HL-60/S4 treated with retinoic acid at 250 ng/mL for 4 days and 3 days (cell line): ENCODE results near the gene ZNF789.
"Not testable (repeated sequence)": the region's sequence is repeated elsewhere in the genome, so short reads cannot be mapped to it uniquely, and the experiment has no call there.

Experiments
- in situ Hi-C: fragments of 300-500 bp; cut with MboI; formaldehyde crosslinking; loops from 2 replicates; pipeline ENCODE4 v1.7.0; 2022; ENCODE audit warnings: low sequenced_read_pairs

Gene ZNF789

GRCh38 chr7:99501236-99501635 is 28.5 kb downstream of the ZNF789 start:
- in situ Hi-C loops: not testable (repeated sequence)

- in situ Hi-C loops: no loop called here
Observed at GRCh38 chr7:99504281-99504602, 31.6 kb downstream of the ZNF789 start.

DNA sequence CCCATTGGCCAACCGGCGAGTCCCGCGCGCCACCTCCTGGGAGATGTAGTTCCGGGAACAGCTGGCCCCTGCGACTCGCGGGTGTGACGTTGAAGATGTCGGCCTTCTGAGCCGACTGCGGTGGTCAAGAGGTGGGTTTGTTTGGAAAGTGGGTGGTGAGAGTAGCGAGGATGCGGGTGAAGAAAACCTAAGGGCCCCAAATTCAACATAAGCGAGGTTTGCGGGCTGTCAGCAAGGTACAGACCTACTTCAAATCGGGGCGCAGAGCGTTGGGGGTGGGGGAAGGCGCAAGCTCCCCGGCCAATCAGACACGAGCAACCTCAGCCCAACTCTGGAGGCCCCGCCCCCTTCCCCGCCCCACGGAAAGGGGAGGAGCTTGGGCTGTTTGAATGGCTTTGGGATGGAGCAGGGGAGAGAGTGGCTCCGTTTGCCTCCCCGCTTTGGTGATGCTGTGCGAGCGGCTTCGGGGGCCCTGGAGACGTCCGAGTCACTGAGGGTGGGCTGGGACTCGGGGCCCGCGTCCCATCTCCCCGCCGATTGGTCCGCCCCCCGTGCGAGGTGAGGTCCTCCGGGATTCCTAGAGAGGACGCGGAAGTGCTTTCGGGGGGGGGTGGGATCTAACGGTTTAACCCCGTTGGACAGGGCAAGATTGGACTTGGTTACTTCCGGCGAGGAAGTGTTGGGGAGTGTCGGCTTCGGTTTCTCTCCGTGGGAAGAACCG is 32.1 kb downstream of the ZNF789 start, which contains the start of gene ZKSCAN5:
ZKSCAN5 (plus strand) TSS at position 60 of the 721 bp plus-strand sequence. CDS start 1,383 bp downstream, outside the sequence.
- in situ Hi-C loops: no loop called here

DNA sequence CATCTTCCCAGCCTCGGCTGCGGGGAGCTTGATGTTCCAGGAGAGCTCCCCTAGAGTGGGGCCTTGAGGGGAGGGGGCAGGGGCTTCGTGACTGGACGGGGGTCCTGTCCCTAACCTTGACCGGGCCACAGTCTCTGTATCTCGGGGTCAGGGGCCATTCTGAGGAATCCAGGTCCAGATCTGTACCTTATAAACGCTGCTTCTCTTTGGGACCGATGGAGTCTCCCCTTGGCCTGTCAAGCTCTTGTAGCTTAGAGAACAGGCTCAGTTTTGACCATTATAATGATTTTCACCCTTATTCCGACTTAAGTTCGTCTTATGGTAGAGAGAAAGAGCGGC is 32.6 kb downstream of the ZNF789 start:
- in situ Hi-C loops: no loop called here

DNA sequence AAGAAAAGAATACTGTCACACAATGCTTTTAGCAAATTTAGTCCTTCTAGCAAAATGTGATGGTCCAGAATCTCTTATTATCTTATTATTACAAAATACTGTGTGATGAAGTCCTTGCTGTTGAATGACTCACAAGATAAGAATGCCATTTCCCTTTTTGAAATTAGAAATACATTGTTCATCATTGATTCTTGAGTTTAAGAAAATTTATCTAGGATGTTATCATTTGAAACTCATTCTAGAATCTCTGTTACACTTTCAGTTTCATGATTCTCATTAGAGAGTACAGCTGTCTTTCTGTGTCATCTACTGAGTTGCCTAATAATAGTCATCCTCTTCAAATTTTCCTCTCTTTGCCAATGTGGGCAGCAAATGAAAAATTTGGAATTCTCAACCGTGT is 41.4 kb downstream of the ZNF789 start:
- in situ Hi-C loops: no loop called here

GRCh38 chr7:99521399-99521798 is 48.7 kb downstream of the ZNF789 start:
- in situ Hi-C loops: no loop called here

DNA sequence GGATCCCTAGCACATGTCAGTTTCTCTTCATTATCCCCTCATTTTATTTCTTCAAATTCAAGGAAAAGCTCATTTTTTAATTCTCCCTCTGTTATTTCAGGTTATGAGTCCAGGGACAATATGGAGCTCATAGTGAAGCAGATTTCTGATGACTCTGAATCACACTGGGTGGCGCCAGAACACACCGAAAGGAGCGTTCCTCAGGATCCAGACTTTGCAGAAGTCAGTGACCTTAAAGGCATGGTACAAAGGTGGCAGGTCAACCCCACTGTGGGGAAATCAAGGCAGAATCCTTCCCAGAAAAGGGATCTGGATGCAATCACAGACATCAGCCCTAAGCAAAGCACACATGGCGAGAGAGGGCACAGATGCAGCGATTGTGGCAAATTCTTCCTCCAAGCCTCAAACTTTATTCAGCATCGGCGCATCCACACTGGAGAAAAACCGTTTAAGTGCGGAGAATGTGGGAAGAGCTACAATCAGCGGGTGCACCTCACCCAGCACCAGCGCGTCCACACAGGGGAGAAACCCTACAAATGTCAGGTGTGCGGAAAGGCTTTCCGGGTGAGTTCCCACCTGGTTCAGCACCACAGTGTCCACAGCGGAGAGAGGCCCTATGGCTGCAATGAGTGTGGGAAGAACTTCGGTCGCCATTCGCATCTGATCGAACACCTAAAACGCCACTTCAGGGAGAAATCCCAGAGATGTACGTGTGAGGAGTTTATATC is 53.2 kb downstream of the ZNF789 start:
- in situ Hi-C loops: no loop called here

- in situ Hi-C loops: no loop called here
Observed at GRCh38 chr7:99531354-99531765, 58.7 kb downstream of the ZNF789 start.

GRCh38 chr7:99535667-99536066 is 63.0 kb downstream of the ZNF789 start:
- in situ Hi-C loops: no loop called here
